NCI-H345 (cell line): Measurements from ENCODE around the gene DSG3.
A peak's percentile ranks its signal among the peaks of the same experiment; 100 is the strongest.
"Not testable (repeated sequence)": the region's sequence is repeated elsewhere in the genome, so short reads cannot be mapped to it uniquely, and the experiment has no call there.

Experiments
- DNase-seq: peaks from one replicate; lab custom pipeline; 2025; lab: John Stamatoyannopoulos, UW

Gene DSG3

DNA sequence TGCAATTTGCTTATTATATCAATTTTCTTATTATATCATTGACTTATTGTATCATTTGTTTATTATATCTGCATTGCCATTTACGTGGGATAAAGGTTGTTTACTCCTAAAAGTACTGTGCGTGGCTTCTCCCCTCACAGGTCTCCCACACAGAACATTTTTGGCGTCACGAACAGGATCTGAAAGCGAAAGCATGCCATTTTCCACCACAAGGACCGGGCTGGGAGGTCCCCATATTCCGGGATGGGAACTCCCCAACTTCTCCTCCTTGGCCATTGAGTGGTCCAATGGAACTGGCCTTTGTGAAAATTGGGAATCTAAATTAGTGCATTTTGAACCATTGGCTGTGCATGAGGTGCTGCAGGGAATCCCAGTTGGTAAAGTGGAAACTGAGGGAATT lies 45.6 kb downstream of the DSG3 start:
- DNase-seq: no peak

DNA sequence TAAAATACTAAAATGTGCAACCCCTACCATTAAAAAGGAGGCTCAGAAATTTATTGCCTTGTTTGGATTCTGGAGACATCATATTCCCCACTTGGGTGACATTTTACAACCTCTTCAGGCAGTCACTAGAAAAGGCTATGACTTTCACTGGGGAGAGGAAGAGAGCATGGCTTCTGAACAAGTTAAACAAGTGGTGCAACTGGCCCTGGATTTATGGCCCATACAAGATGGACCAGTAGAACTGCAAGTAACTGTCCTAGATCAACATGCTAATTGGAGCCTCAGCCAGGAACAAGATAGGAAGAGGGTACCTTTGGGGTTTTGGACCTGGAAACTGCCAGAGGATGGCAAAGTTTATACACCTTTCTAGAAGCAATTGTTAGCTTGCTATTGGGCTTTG lies 46.4 kb downstream of the DSG3 start:
- no peak for DNase-seq

DNA sequence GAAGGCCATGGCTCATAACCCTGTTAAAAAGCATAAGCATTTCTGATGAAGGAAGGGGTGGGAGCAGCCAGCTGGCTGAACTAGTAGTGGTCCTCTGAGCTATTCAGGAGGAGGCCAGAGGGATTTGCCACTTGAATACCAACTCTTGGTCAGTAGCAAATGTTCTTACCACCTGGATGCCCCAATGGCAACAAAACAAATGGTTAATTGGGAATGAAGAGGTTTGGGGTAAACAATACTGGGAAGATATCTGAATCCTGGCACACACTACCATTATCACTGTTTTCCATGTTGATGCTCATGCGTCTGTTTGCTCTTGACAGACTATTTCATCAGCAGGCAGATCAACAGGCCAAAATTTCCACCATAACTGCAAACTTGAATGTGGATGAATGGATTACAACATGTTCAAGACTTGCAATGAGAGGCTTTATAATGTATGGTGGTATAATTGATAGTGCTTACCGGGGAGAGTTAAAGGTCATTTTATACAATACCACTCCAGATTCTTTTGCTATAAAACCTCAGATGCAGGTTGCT lies 47.2 kb downstream of the DSG3 start:
- not testable (repeated sequence) for DNase-seq

DNA sequence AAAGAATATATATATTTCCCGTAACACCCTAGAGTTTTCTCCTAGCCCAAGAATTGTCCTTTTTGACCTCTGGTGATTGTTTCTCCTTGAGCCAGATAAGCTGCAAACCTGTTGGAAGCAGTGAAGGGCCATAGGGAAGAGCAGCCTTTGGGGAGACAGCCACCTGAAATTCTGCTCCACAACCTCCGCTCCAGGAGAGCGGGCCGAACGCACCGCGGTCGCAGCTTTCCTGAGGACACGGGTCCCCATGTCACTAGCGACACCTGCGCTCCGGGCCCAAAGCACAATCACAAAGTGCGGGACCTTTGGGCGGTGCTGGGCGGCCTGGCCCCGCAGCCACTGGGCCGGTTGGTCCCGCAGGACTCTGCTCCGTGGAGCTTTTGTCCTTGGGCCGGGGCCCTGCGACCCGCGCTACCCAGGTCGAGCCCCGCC lies 49.9 kb downstream of the DSG3 start:
- no peak for DNase-seq

DNA sequence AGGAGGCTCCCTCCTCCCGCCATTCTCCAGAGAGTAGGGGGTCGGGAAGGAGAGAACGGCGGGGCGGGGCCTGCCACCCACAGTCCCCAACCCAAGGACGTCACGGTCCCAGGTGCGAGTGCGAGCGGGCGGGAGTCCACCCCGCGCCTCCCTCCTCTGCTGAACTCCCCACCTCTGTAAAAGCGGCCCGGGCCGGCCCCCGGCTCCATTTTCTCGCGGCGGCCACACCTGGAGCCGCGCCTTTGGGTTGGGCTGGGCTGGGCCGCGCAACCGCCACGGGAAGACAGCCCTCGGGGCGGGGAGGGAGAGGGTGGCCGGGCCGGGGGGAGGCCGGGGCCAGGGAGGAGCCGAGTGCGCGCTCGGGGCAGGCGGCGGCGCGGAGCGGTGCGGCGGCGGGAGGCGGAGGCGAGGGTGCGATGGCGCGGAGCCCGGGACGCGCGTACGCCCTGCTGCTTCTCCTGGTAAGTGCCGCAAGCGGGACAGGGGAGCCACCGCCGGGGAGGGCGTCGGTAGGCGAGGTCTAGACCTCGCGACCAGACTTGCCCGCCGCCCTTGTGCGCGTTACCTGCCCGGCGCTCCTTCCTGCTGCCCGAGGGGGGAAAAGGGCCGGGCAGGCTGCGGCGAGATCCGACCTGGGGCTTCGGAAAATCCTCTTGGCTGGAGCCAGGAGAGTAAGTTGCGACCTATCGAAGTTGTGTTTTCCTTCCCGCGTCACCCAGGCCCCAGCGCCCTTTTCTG lies 50.5 kb downstream of the DSG3 start, which contains the start of gene DSG2:
DSG2 (plus strand) TSS at position 342 of the 738 bp plus-strand sequence; CDS start at position 417, 75 bp downstream.
- DNase-seq: peak; percentile 63

DNA sequence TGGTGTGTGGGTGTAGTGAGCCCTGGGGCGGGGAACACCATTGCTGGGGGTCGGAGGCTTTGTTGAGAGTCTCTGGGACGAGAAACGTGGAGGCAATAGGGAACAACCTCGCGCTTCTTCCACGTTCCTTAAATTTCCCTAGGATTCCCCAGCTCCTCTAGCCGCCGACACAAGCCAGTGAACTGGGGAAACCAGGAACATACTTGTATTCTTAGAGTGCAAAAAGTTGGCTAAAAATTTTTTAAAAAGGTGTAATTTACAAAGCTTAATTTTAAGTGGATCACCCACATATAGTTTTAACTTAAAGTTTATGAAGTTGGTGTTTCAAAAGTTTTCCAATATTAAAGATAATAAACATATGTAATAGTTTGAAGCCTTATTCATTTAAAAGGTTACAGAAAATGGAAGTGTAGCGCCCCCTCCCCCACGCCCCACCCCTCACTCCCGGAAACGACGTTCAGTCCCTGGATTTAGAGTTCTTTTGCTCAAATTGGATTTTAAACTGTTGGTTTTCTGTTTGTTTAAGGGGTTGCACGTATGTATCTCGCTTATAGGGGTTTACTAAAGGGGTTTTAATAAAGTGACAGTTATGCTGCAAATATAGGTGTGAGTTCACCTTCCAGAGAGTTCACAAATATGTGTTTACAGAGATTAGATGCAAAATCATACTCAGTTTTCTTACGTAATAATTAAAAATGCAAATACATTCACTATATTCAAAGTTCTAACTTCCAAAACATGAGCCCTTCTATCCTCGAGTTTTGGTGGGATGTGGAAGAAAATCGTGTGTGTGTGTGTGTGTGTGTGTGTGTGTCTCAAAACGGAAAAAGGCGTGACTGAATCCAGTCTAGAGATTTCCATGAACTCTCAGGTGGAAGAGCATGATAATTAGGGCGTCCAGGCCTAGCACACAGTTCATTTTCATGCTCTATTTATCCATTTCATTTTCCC lies 51.3 kb downstream of the DSG3 start:
- DNase-seq: no peak

DNA sequence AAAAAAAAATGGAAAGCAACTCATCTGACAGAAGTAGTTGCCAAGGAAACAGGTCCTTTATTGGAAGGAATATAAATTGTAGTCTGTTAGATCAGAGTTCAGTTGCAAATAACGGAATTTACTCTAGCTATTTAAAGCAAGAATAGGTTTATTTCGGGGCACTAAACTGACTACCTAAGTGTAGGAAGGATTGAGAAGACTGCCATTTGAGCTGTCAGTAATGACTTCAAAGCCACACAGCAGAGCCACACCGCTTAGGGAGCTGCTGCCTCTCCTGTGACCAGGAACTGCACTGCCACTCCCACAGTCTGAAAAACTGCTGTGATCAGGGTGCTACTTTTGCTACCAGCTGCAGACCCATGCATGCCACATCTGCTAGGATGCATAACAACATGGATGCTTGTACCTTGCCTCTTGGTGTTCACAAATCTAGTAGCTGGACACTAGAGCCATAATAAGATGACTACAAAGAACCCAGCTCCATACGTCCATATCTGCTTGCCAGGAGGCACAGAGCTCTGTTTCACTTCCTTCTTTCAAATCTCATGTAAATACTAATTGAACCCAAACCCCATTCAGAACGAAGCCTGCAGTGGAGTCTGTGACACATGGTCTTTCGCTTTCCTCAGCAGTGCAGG lies 52.6 kb downstream of the DSG3 start:
- DNase-seq: no peak

DNA sequence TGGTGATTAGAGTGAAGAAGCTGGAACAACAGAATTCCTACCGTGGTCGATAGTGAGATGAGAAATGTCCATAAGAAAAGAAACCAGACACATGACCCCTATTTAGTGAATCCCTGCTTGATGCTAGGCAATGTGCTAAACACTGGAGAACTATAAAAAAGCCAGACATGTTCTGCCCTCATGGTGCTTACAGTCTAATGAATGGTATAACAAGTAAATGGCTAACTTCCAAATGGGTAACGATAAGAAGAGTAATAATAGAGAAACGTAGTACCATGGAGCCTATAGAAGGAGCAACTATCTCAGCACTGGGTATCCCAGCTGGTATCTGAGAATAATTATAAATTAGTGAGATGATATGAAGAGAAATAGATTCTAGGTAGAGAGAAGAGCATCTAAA lies 55.5 kb downstream of the DSG3 start:
- DNase-seq: no peak

DNA sequence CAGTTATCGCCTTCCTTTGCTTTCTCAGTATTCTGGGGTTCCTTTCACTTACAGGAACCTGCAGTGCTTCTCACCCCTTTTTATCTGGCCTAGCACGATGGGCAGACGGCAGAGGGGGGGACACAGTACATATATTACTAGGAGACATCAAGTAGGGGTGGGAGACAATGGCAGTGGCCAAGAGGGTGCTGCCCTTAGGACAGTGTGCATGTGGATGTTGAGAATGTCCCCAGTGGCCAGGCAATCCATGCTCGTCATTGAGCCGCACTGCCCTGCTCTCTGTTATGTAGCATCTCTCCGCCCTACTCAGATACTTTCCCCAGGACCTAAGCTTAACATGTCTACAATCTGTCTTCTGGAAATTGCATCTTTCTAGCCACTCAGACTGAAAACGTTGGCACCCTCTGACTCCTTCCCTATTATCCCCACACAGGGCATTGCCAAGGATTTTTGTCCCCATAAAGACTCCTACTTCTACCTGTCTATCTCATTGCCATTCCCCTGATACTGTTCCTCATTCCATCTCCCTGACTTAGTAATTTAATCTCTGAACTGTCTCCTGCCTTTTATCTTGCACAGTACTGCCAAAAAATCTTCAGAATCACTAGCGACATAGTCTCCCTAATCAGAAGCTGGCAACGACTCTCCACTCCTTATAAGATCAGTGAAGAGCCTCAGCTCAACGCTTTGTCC lies 57.1 kb downstream of the DSG3 start:
- DNase-seq: no peak

DNA sequence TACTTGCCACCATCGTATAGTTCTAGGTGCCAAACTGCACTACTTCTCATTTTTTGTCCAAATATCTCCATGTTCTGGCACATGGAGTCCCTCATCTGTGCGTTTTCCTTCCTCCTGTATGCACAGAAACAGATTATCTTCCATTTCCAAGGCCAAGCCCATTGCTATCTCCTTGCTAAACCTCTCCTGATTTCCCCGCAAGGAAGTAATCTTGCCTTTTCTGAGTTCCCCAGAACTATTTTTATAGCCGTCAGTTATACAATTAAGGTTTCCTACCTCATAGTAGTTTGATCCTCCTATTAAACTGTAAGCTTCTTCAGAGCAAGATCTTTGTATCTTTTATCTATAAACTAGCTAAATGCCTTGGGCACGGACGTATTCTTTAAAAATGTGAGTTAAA lies 57.6 kb downstream of the DSG3 start:
- DNase-seq: no peak

DNA sequence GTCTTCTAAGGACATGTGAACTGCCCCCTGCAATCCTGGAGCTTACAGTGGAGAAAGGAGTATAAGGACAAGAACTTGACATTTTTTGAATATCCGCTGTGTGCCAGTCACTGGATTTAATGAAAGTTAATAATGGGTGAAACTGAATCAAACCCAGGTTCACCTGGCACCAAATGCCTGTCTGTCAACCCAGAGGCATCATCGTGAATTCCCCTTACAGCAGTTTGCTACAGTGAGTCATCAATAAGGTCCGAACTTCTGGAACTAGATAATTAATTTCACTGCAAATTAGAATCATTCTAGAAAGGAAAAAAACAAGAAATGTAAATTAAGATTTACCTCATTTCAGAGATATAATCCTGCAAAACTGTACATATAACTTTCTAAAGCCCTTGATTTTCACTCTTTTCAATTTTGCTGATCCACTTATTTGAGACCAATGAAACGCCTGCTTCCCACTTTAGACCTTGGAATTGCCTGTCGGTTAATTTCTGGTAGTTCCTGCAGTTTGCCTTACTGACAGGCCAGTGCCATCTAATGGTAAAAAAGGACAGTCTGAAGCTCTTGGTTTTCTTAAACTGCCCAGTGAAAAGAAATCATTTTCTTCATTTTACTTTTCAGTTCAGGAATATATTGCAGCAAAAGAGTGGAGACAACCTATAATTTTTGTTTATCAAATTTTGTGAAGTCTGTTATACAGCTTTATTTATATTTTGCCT lies 58.6 kb downstream of the DSG3 start:
- DNase-seq: no peak

DNA sequence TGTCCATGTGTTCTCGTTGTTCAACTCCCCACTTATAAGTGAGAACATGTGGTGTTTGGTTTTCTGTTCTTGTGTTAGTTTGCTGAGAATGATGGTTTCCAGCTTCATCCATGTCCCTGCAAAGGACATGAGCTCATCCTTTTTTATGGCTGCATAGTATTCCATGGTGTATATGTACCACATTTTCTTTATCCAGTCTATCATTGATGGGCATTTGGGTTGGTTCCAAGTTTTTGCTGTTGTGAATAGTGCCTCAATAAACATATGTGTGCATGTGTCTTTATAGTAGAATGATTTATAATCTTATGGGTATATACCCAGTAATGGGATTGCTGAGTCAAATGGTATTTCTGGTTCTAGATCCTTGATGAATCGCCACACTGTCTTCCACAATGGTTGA lies 59.6 kb downstream of the DSG3 start:
- DNase-seq: not testable (repeated sequence)

DNA sequence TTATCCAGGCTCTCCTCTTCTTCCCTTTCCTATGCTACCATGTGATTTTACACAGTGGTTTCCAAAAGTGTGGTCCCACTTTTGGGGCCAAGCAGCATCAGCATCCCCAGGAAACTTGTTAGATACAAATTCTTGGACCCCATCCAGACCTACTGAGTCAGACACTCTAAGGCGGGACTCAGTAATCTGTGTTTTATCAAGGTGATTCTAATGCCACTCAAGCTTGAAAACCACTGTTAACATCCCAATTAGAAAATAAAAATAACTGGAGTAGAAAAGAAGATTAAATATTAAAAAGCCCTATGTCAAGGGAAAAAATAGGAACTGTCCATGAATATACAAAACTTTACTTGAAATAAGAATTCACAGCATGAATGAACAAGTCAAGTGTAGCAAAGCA lies 61.2 kb downstream of the DSG3 start:
- no peak for DNase-seq

DNA sequence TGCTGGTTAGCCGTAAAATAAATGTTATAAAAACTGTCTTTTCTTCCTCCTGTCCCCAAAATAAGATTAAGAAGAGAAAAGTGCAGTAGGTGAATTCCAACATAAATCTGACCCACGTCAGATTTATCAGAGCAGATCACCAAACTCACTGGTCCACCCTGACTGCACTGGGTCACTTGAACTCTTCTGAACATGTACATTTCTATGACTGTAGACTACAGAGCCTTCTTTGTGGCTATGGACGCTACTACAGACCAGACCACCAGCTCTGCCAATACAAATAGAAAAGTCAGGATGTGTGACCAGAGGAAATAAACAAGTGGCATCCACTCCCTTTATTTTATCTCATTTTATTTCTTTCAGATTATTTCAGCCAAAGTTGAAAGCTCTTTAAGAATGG lies 62.0 kb downstream of the DSG3 start:
- no peak for DNase-seq

DNA sequence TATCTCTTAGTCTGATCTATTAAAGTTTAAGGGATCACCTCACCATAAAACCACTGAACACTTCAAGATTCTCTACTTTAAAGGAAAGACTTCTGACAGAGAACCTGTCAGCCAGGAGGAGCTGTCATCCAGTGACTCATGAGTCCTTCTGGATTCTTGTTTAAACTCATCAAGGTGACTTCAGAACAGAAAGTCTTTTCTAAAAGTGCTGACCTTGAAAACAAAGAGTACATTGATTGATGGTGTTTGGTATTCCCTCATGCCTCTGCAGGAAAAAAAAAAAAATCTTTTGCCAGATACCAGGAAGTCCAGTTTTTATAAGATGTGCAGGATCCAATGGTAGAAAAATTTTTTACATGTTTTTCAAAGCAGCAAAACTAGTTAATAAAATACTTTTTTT lies 62.8 kb downstream of the DSG3 start:
- no peak for DNase-seq

DNA sequence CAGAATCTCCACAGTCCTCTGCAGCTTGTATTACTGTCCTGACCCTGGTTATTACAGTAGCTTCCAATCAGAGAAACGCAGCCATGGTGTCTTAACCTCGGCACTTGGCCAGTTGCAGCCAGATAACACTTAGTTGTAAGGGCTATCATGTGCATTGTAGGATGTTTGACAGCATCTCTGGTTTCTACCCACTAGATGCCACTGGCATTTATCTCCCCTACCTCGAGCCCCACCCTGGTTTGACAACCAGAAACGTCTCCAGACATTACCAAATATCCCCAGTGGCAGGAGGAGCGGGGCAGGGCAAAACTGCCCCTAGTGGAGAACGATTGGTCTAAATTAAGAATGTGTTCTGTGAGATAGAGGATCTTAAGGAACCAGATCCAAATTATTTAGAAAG lies 63.6 kb downstream of the DSG3 start:
- no peak for DNase-seq

DNA sequence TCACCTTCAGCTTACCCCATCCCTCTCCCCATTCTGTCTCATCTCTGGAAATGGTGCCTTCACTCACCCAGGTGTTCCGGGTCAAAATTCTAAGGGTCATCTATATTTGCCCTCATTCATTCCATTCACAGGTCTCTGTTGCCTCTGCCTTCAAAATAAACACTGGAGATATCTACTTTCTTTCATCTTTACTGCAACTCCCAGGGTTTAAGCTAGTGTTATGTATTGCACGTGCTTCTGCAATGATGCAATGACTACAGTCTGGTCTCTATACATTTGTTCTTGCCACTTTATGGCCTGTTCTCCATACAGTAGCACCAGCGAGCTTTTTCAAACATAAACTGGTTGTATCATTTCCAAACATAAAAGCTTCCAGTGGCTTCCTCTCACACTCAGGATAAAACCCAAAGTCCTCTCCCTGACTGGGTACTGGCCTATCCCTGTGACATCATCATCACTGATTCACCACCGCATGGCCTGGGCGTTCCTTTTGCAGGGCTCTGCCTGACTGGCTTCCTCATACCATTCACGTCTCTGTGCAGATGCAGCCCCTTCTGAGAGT lies 64.7 kb downstream of the DSG3 start:
- no peak for DNase-seq

DNA sequence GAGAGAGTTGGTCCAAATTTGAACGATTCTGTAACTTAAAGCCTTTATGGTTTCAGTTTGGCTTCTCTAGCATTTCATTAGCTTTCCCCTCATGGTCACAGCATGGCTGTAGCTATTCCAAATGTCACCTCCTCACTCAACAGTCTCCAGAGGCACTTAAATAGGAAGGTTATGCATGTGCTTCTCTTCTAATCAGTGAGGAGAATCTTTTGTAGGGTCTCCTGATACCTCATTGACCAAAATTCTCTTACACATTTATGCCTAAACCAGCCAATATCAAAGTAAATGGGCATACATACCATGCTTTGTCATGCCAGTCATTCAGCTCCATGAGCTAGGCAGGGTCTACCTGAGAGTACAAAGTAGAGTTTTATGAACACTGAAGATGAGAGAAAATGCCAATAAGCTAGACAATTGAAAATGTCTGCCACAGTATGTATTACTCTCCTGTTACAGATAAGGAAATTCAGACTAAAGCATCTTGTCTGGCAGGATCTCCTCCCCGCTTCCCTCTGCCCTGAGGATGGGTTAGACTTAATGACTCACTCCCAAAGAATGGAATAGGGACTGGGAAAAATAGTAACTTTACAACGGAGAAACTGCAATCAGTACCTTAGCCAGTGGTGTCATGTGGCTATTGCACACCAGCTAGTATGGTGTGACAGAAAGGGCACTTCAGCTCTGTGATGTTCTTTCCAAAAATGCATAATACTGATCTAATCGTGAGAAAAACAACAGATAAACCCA lies 65.8 kb downstream of the DSG3 start:
- DNase-seq: no peak

DNA sequence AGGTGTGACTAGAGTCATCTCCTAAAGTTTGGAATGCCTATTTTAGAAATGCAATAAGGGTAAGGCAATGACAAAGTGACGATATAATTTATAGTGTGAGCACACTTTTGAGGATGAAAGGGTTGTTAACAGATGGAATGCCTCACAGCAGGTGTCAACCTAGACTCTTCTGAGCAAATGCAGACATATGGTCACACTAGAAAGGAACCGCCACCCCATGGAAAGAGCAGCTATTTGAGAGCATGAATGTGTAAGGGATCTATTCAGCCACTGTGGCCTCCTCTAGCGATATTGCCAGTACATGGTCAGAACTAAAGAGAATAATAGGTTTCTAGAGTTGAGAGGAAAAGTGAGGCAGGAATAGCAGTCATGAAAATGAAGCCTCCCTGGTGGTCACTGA lies 68.9 kb downstream of the DSG3 start:
- no peak for DNase-seq

DNA sequence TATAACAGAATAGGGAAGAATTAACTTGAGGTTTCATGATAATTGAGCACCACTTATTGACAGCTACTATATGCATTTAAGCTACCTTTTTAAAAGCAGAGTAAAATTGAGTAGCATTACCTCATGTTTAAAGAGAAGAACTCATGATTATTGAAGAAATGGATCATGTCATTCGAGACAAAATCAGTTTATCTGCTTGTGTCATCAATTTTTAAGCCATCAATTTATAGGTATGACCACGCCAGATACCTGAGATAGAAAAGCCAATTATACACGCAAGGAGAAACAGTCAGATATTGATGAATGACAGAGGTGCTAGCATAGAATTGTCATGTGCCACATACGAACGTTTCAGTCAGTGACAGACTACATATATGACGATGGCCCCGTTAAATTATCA lies 78.8 kb downstream of the DSG3 start:
- DNase-seq: no peak
